ENCODE results near the gene SLC35A3.

DNA sequence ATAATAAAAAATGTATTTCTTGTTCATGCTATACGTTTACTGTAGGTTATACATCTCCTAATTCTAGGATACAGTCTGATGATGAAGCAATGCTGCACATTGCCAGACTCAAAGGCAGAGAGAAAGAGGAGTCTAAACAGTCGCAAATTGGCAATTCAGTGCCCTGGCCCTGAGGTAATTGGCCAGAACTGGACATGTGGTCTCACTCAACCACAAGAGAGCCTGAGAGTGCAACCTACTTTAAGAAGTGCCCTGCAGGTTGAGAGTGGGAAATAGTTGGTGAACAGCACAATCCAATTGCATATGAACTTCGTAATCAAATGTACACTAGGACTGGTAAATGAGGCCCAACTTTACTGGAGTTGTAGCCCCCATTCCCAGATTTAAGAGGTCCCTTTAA, 5.0 kb upstream of the SLC35A3 start:
- TF ChIP-seq CTCF (IDR thresholded peaks at IDR 0.05) (no peak), POLR2A (IDR thresholded peaks at IDR 0.05) (no peak)

All from testis (tissue), 2 donors.